Mesodermal cell (in vitro differentiated cells): ENCODE measurements around the gene DPYD.

Source experiments
- H3K27ac ChIP-seq: 2 replicates; pipeline ENCODE4 v1.7.0; 2013; ENCODE audit warnings: mild to moderate bottlenecking, low read depth, low read length, moderate library complexity; ENCODE audit not compliant: severe bottlenecking
- H3K36me3 ChIP-seq: 2 replicates; pipeline ENCODE4 v1.7.1; 2013; ENCODE audit warnings: mild to moderate bottlenecking, low read length, moderate library complexity; ENCODE audit not compliant: control insufficient read depth, insufficient read depth
- H3K4me1 ChIP-seq: one replicate; pipeline ENCODE4 v1.7.1; 2013; ENCODE audit warnings: mild to moderate bottlenecking, low read length; ENCODE audit not compliant: insufficient read depth, control insufficient read depth, poor library complexity, severe bottlenecking
- H3K4me3 ChIP-seq: 2 replicates; pipeline ENCODE4 v1.7.0; 2013; ENCODE audit warnings: low read length, control low read depth, mild to moderate bottlenecking; ENCODE audit not compliant: insufficient read depth, poor library complexity, severe bottlenecking; ENCODE audit errors: extremely low read depth
- H3K9me3 ChIP-seq: 2 replicates; pipeline ENCODE4 v1.7.1; 2013; ENCODE audit warnings: mild to moderate bottlenecking, low read length, moderate library complexity; ENCODE audit not compliant: control insufficient read depth
- WGBS, 2 experiments: methylation state at CpG; one replicate each; pipeline ENCODE4 v1.1.5; 2013; ENCODE audit warnings: missing lambda C conversion rate in 2 of 2; ENCODE audit not compliant: insufficient coverage in 2 of 2; 5-methylcytosine and 5-hydroxymethylcytosine counted together

The DPYD gene

DNA sequence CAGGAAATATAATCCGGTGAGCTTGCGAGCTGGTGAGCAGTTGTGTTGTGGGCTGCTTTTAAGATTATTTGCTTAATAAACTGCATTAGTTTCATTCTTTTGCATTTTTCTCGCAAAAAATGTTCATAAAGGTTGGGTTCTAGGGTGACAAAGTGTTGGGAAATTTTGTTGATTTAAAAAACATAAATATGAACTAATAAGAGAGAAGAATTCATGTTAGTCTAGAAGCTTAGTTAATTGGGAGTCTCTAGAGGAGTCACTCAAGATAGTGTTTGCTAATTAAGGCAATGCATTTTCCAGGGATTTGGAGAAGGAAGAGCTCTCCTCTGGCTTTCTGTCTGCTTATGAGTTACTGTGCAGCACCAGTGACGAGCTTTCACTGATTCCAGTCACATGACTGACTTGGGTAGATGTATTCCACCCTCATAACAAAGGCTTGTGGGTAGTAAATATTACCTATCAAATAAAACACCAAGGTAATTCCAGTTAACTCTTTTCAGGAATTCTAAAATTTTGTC, 782.3 kb downstream of the DPYD start:
- H3K4me3 ChIP-seq: no peak overlapping the region
- H3K9me3 ChIP-seq: no peaks in the 10 kb centered on the region
- 82% methylated on average over 3 of the region's 4 CpGs; no CpG with 5 or more reads in 1 of the 2 experiments for WGBS, 2 experiments
- H3K27ac ChIP-seq: no peak overlapping the region
- H3K36me3 ChIP-seq: no peaks in the 10 kb centered on the region
- H3K4me1 ChIP-seq: no peaks in the 10 kb centered on the region

DNA sequence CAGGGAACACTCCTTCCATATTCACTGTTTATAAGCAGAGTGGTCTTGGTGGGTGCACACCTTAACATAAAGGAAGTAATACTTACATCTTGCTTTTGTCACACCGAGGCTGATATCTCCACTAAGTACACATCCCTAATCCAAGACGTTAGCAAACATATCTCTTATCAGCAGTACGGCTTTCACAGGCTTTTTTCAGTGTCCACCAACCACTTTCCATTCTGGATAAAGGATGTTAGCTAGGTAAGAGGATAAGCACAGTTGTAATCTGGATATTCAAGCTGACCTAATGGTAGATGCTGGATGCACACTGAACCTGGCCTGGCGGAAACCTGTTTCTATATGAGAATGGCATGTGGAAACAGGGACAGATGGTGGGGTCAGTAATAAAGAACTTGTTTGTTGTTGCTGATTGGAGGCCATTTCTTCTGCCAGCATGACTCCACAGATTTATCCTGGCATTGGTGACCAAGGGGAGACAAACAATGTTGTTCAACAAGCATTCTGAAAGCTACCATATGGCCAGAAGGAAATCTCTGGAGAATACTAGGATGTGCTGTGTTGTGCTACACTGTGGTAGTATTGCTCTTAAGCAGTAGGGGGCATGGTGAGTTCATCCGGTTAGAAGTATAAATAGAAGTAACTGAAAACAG, 782.8 kb downstream of the DPYD start:
- H3K9me3 ChIP-seq: no peaks in the 10 kb centered on the region
- H3K36me3 ChIP-seq: no peaks in the 10 kb centered on the region
- H3K27ac ChIP-seq: peak overlapping the region; percentile 11
- no peaks in the 10 kb centered on the region for H3K4me1 ChIP-seq
- H3K4me3 ChIP-seq: no peak overlapping the region
- 67 to 72% methylated on average over 2 to 3 of the region's 5 CpGs for WGBS, 2 experiments

DNA sequence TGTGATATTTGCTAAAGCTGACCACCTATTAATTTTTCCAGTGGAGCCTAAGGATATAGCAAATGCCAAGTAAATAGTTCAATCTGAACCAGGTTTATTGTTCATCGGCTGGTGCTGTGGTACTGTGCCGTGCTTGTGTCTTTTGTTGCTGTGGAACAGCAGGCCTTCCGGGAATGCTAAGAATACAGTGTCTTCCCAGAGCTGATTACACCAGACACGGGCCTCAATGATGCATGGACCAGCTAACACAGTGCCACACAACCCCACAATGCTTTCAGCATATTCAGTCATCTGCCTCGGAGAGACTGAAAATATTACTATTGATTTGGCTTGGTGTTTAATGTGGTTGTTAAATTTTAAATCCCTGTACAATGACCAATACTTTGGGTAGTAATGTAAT, 783.8 kb downstream of the DPYD start:
- Histone ChIP-seq H3K27ac (no peak overlapping the region), H3K36me3 (no peaks in the 10 kb centered on the region), H3K4me1 (no peaks in the 10 kb centered on the region), H3K4me3 (no peak overlapping the region), H3K9me3 (no peaks in the 10 kb centered on the region)
- 100% methylated on average over 3 of the region's 5 CpGs for WGBS, 2 experiments

DNA sequence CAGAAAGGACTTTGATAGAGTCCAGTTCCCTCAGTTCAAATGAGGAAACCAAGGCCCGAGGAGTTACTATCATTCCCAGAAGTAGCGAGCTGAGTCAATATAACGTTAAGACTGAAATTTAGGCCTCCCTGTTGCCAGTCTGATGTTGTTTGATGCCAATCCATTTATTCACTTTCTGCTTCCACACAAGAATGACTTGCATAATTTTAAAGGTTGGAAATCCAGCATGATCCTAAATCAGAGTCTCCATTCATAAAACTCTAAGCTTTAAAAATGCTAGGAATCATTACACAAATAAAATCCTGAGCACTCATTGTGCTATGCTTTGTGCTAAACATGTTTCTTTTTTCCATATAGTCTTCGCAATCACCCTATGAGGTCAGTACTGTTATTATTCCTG, 784.9 kb downstream of the DPYD start:
- no peak overlapping the region for H3K27ac ChIP-seq
- WGBS, 2 experiments: 95 to 100% methylated on average over 1 to 4 of the region's 4 CpGs
- H3K36me3 ChIP-seq: no peaks in the 10 kb centered on the region
- no peak overlapping the region for H3K4me3 ChIP-seq
- H3K9me3 ChIP-seq: no peaks in the 10 kb centered on the region
- H3K4me1 ChIP-seq: no peaks in the 10 kb centered on the region

DNA sequence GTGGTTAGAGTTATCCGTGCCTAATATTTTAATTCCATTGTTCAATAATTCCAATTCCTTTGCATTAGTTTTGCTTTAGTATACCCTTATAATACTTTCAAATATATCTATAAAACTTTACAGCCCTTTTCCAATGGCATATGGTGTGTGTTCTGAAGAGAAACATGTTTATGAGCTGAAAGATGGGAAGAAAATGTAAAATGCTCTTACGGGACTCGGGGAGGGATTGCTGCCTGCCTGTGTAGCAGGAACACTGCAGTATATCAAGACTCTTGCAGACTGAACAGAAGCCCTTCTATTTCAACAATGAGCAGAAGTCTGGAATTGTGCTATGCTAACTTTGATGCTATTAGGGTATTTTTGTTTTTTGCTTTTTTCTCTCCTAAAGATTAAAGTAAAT, 792.4 kb downstream of the DPYD start:
- no peak overlapping the region for H3K4me3 ChIP-seq
- 100% methylated on average over 2 of the region's 3 CpGs for WGBS, 2 experiments
- H3K36me3 ChIP-seq: no peaks in the 10 kb centered on the region
- no peaks in the 10 kb centered on the region for H3K4me1 ChIP-seq
- H3K27ac ChIP-seq: no peak overlapping the region
- H3K9me3 ChIP-seq: no peaks in the 10 kb centered on the region

DNA sequence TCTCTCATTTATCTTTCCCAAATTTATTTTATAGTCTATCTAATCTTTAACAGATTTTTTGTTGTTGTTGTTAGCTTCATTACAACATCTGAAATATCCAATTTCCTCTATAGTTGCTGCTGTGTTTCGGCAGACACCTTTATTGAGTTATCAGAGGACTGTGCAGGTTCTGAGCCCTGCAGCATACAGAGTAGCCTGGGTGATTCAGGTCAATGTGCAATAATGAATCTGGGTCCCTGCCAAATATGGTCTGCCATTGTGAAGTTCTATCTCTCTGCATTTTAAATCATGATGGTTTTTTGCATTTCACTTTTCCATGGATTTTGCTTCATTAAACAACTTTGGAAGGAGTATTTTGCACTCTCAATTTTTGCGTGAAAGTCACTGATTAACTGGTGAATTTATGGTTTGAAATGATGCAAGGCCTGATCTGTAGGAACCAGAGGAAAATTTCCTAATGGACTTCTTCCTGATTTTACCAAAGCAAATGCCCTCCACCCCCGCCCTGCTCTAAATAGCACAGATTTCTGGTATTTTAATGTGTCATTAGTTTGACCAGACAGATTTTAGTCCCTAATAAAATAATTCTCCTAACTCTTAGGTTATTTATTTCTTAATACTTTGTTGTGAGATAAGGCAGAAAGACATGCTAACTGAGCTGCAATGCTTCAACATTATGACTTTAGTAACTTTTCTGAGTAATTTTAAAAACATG, 797.0 kb downstream of the DPYD start:
- Histone ChIP-seq H3K4me3 (no peak overlapping the region), H3K36me3 (no peaks in the 10 kb centered on the region), H3K27ac (no peak overlapping the region), H3K4me1 (no peaks in the 10 kb centered on the region), H3K9me3 (no peaks in the 10 kb centered on the region)
- WGBS, 2 experiments: 83% methylated on average over 2 of the region's 3 CpGs; no CpG with 5 or more reads in 1 of the 2 experiments

DNA sequence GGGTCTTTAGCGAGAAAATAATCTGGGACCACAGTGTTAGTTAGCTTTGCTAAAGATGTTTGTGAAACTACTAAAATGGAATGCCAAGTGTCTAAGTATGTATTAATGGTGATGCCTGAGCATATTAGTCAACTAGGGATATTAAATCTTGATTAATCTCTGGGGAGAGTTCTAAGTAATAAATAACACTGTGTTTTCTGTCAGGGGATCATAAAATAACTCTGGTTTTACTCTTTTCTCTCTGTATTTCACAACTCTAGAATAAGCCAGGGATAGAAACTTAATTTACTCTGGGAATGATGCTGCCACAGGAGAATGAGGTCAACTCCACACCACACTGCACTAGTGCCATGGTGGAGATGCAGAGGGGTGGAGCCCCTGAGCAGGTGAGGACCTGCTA, 800.0 kb downstream of the DPYD start:
- H3K36me3 ChIP-seq: no peaks in the 10 kb centered on the region
- 100% methylated on average over 1 of the region's 1 CpG for WGBS, 2 experiments
- H3K4me3 ChIP-seq: no peak overlapping the region
- H3K9me3 ChIP-seq: no peaks in the 10 kb centered on the region
- H3K4me1 ChIP-seq: no peaks in the 10 kb centered on the region
- H3K27ac ChIP-seq: no peak overlapping the region

DNA sequence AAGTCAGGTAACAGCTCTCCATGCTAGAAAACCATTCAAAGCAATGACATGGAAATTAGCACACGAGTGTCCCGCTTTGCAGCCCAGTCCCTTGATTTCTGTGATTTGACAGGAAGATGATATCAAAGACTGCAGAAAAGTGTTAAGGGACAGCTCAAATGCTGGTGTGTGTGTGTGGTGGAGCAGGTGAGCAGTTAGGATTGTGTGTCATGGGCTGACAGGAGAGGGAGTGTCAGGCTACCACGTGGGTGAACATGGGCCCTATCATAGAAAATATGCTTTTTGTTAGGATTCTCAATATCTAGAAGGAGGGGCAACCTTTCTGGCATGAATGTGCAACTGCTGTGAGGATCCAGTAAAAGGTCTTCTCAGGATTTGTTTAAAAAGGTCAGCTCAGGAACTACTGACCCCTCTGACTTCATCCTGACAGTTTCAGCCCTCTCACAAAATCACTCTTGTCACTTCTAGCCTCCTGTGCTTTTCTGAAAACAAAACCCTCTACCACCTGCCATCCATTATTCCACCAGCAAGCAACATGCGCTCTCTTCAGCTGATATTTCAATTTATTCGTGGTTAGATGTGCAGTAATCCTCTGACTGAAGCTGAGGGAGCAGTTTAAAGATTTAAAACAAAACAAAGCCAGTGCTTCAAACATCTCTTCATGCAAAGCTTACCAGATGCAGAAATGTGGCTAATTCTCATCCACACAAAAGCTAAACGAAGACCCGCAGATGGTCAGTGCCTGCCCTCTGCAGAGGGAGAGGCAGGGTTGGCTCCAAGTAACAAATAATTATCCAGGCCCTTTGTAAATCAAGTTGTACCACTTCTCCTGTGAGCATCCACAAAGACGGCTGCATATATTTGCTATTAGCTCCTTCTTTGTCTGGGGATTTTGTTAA, 801.3 kb downstream of the DPYD start:
- Histone ChIP-seq H3K4me1 (no peaks in the 10 kb centered on the region), H3K4me3 (no peak overlapping the region)

DNA sequence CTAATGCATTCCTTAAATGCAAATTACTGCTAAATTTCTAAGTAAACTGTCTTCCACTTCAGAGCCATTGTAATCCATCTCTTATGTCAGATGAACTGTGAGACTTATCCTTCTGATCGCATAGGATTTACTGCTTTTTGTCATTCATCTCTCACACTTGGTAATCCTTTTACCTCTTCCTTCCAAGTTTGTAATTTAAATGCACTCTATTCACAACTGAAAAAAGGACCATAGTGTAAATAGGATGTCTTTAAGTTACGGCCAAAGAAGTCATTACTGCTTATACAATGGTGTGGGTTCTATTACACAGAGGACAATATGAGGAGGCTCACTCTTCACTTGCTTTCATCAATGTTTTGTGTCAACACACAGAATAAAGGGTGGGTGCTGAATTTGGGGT, 806.0 kb downstream of the DPYD start:
- no peak overlapping the region for H3K4me3 ChIP-seq
- 56 to 70% methylated on average over 1 to 2 of the region's 2 CpGs for WGBS, 2 experiments
- H3K4me1 ChIP-seq: no peaks in the 10 kb centered on the region
- no peak overlapping the region for H3K27ac ChIP-seq
- H3K9me3 ChIP-seq: no peaks in the 10 kb centered on the region
- H3K36me3 ChIP-seq: no peaks in the 10 kb centered on the region

More for the DNA sequence above, 801.3 kb downstream of the DPYD start:
- no peaks in the 10 kb centered on the region for H3K36me3 ChIP-seq
- no peak overlapping the region for H3K27ac ChIP-seq
- H3K9me3 ChIP-seq: no peaks in the 10 kb centered on the region
- WGBS, 2 experiments: 73 to 83% methylated on average over 4 to 5 of the region's 8 CpGs

DNA sequence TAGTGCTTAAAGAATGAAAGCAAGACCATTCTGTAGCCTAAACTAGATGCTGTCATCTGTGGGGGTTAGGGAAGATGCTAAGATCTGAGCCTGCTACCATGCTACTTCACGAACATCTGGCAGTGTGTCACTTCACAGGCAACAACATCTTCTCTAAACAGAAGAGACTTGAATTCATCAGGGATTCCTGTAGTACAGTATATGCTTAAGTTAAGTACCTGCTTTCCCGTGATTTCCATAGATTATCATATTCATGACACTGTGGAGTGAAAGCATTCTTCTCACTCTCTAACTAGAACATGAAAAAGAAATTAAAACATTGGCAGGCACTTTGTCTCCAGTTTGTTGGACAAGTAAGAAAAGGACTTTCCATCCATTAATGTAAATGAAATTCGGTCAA, 808.4 kb downstream of the DPYD start:
- Histone ChIP-seq H3K27ac (no peak overlapping the region), H3K4me3 (no peak overlapping the region), H3K9me3 (no peaks in the 10 kb centered on the region), H3K4me1 (no peaks in the 10 kb centered on the region), H3K36me3 (no peaks in the 10 kb centered on the region)
- WGBS, 2 experiments: 100% methylated on average over 1 of the region's 3 CpGs; no CpG with 5 or more reads in 1 of the 2 experiments
